Neuronal stem cell (in vitro differentiated cells): ENCODE measurements around the gene MUC6.
A peak's percentile ranks its signal among the peaks of the same experiment; 100 is the strongest.

Experiments
- DNase-seq: peaks from one replicate; pipeline ENCODE4 v3.0.0-alpha.2; 2013; ENCODE audit warnings: low spot score
- H2AFZ ChIP-seq: one replicate; pipeline ENCODE4 v1.6.1; 2013; ENCODE audit warnings: mild to moderate bottlenecking, low read length, inconsistent platforms
- H2AK5ac ChIP-seq: 2 replicates; pipeline ENCODE4 v1.6.1; 2013; ENCODE audit warnings: low read depth, mild to moderate bottlenecking, inconsistent platforms, low read length, moderate library complexity, mixed read lengths
- H2BK120ac ChIP-seq: 2 replicates; pipeline ENCODE4 v1.6.1; 2013; ENCODE audit warnings: low read depth, mild to moderate bottlenecking, inconsistent platforms, low read length, moderate library complexity, mixed read lengths
- H2BK12ac ChIP-seq: one replicate; pipeline ENCODE4 v1.6.1; 2013; ENCODE audit warnings: low read length, inconsistent platforms
- H2BK15ac ChIP-seq: 2 replicates; pipeline ENCODE4 v1.6.1; 2013; ENCODE audit warnings: mild to moderate bottlenecking, low read length, inconsistent platforms, mixed read lengths
- H2BK5ac ChIP-seq: one replicate; pipeline ENCODE4 v1.6.1; 2013; ENCODE audit warnings: inconsistent platforms, mild to moderate bottlenecking, low read length, moderate library complexity
- H3K14ac ChIP-seq: one replicate; pipeline ENCODE4 v1.6.1; 2013; ENCODE audit warnings: low read length, inconsistent platforms
- H3K18ac ChIP-seq: 2 replicates; pipeline ENCODE4 v1.6.1; 2013; ENCODE audit warnings: low read length, inconsistent platforms
- H3K23ac ChIP-seq: 2 replicates; pipeline ENCODE4 v1.6.1; 2013; ENCODE audit warnings: low read depth, mild to moderate bottlenecking, mixed read lengths, low read length, inconsistent platforms; ENCODE audit not compliant: poor library complexity
- H3K27ac ChIP-seq: replicated peaks from 3 replicates; pipeline ENCODE4 v1.5.1; 2013; ENCODE audit warnings: low read length, inconsistent platforms
- H3K27me3 ChIP-seq, 3 experiments: 2 replicates each; pipeline ENCODE4 v1.6.1; 2013; ENCODE audit warnings: low read length in 3 of 3, mild to moderate bottlenecking in 2 of 3, inconsistent platforms in 1 of 3, low read depth in 1 of 3, mixed read lengths in 1 of 3, moderate library complexity in 1 of 3; ENCODE audit not compliant: control insufficient read depth in 3 of 3, insufficient read depth in 3 of 3
- H3K36me3 ChIP-seq, 2 donors: replicated peaks in 1 of 2; 2 replicates each; pipeline ENCODE4 v1.6.1; 2013; ENCODE audit warnings: low read length in 2 of 2; ENCODE audit not compliant: control insufficient read depth in 2 of 2, insufficient read depth in 2 of 2
- H3K4ac ChIP-seq: 2 replicates; pipeline ENCODE4 v1.6.1; 2013; ENCODE audit warnings: inconsistent platforms, mild to moderate bottlenecking, low read length, moderate library complexity
- H3K4me1 ChIP-seq, 2 donors: 1 replicate in 1 of 2; 2 replicates in 1 of 2; pipeline ENCODE4 v1.6.1; 2013; ENCODE audit warnings: low read length in 2 of 2, low read depth in 1 of 2; ENCODE audit not compliant: control insufficient read depth in 2 of 2, insufficient read depth in 1 of 2
- H3K4me2 ChIP-seq: one replicate; pipeline ENCODE4 v1.6.1; 2013; ENCODE audit warnings: mild to moderate bottlenecking, low read length, inconsistent platforms; ENCODE audit not compliant: insufficient read depth, poor library complexity, severe bottlenecking
- H3K4me3 ChIP-seq, 2 donors: 2 replicates each; pipeline ENCODE4 v1.5.1; 2013; ENCODE audit warnings: low read length in 2 of 2, mild to moderate bottlenecking in 2 of 2, inconsistent platforms in 1 of 2, moderate library complexity in 1 of 2
- H3K79me1 ChIP-seq: one replicate; pipeline ENCODE4 v1.6.1; 2013; ENCODE audit warnings: low read depth, mild to moderate bottlenecking, inconsistent platforms, low read length, moderate library complexity
- H3K9ac ChIP-seq: one replicate; pipeline ENCODE4 v1.6.1; 2013; ENCODE audit warnings: mild to moderate bottlenecking, low read depth, low read length, inconsistent platforms; ENCODE audit not compliant: poor library complexity
- H3K9me3 ChIP-seq, 2 donors: replicated peaks in 1 of 2; 2 replicates each; pipeline versions ENCODE3 to v1.6.1; 2013; ENCODE audit warnings: low read length in 2 of 2, mild to moderate bottlenecking in 2 of 2, inconsistent platforms in 1 of 2, low read depth in 1 of 2, mixed read lengths in 1 of 2, moderate library complexity in 1 of 2; ENCODE audit not compliant: control insufficient read depth in 2 of 2, insufficient read depth in 1 of 2
- H4K8ac ChIP-seq: one replicate; pipeline ENCODE4 v1.6.1; 2013; ENCODE audit warnings: low read depth, mild to moderate bottlenecking, inconsistent platforms, low read length, moderate library complexity
- H4K91ac ChIP-seq: one replicate; pipeline ENCODE4 v1.6.1; 2013; ENCODE audit warnings: low read length, low read depth, mild to moderate bottlenecking, inconsistent platforms; ENCODE audit not compliant: poor library complexity
- WGBS, 2 donors: extraction: QIAGEN DNeasy Blood & Tissue Kit; methylation state at CpG; one replicate each; pipeline ENCODE4 v1.1.7; 2013; ENCODE audit warnings: missing lambda C conversion rate in 2 of 2, mixed read lengths in 1 of 2; ENCODE audit not compliant: insufficient read length in 2 of 2, insufficient replicate concordance in 1 of 2; ENCODE audit errors: extremely low coverage in 2 of 2; 5-methylcytosine and 5-hydroxymethylcytosine counted together

Gene MUC6

DNA sequence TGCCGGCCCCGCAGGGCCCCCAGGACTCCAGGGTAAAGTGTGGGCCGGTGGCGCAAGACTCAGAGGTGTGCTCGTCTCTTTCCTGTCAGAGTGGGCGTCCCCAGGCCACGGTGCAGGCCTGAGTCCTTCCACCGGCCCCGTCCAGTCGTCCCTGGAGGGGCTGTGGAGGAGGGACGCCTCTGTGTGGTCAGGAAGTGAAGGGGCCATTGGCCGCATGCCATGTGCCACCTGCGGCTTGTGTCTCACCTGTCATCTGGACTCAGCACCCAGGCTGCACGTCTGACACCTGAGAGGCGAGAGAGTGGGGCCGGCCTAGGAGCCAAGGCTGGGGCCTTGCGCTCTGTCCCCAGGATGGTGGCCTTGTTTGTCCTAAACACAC is 25.2 kb downstream of the MUC6 start:
- H3K4me1 ChIP-seq: peaks cover 0 to 5% of the 10 kb centered on the region in 2 donors
- H4K8ac ChIP-seq: no peak overlapping the region
- DNase-seq: no peak
- H3K4me3 ChIP-seq: no peak overlapping the region
- no peaks in the 10 kb centered on the region for H3K79me1 ChIP-seq
- no peak overlapping the region for H3K4ac ChIP-seq
- no peak overlapping the region for H2AFZ ChIP-seq
- no peaks in the 10 kb centered on the region for H3K27me3 ChIP-seq
- no peak overlapping the region for H2AK5ac ChIP-seq
- H3K18ac ChIP-seq: no peak overlapping the region
- H3K36me3 ChIP-seq: peaks cover 33 to 50% of the 10 kb centered on the region in 2 donors
- H2BK120ac ChIP-seq: no peak overlapping the region
- no peak overlapping the region for H3K4me2 ChIP-seq
- H4K91ac ChIP-seq: no peak overlapping the region
- no peak overlapping the region for H2BK5ac ChIP-seq
- no CpG with 5 or more reads among the region's 17 CpGs for WGBS, 2 donors
- no peak overlapping the region for H3K27ac ChIP-seq
- no peak overlapping the region for H2BK12ac ChIP-seq
- H3K9ac ChIP-seq: no peak overlapping the region
- peak overlapping the region; percentile 80 for H3K23ac ChIP-seq
- H2BK15ac ChIP-seq: no peak overlapping the region
- no peak overlapping the region for H3K14ac ChIP-seq
- peaks cover 2% of the 10 kb centered on the region in 2 donors for H3K9me3 ChIP-seq

GRCh38 chr11:1010551-1011319 is 25.8 kb downstream of the MUC6 start:
- DNase-seq: no peak
- H3K4ac ChIP-seq: no peak overlapping the region
- no peak overlapping the region for H3K18ac ChIP-seq
- peak overlapping the region; percentile 5 for H2BK5ac ChIP-seq
- H2BK12ac ChIP-seq: no peak overlapping the region
- peaks cover 0 to 5% of the 10 kb centered on the region in 2 donors for H3K4me1 ChIP-seq
- H3K27me3 ChIP-seq: no peaks in the 10 kb centered on the region
- no peak overlapping the region for H2AFZ ChIP-seq
- H3K4me2 ChIP-seq: no peak overlapping the region
- H3K36me3 ChIP-seq: peaks cover 33 to 55% of the 10 kb centered on the region in 2 donors
- no peak overlapping the region for H2AK5ac ChIP-seq
- H4K8ac ChIP-seq: no peak overlapping the region
- peak overlapping the region; percentile 0 for H3K23ac ChIP-seq
- WGBS, 2 donors: no CpG with 5 or more reads among the region's 35 CpGs
- no peak overlapping the region for H3K9ac ChIP-seq
- H3K27ac ChIP-seq: no peak overlapping the region
- no peak overlapping the region for H2BK15ac ChIP-seq
- no peaks in the 10 kb centered on the region for H3K79me1 ChIP-seq
- no peak overlapping the region for H3K14ac ChIP-seq
- H4K91ac ChIP-seq: no peak overlapping the region
- peaks cover 2% of the 10 kb centered on the region in 2 donors for H3K9me3 ChIP-seq
- no peak overlapping the region for H2BK120ac ChIP-seq
- H3K4me3 ChIP-seq: no peak overlapping the region

GRCh38 chr11:1009991-1010390 is 26.5 kb downstream of the MUC6 start:
- Histone ChIP-seq H2BK12ac (no peak overlapping the region), H3K9ac (no peak overlapping the region), H2BK120ac (no peak overlapping the region), H4K8ac (peak overlapping the region; percentile 92), H2AFZ (no peak overlapping the region), H3K4me1 (peaks cover 3 to 5% of the 10 kb centered on the region in 2 donors), H3K18ac (no peak overlapping the region), H3K27ac (no peak overlapping the region), H3K4me2 (no peak overlapping the region), H3K9me3 (no peaks in the 10 kb centered on the region), H4K91ac (no peak overlapping the region), H2BK15ac (no peak overlapping the region), H3K14ac (no peak overlapping the region), H3K27me3 (no peaks in the 10 kb centered on the region), H3K36me3 (peaks cover 36 to 62% of the 10 kb centered on the region in 2 donors), H3K79me1 (no peaks in the 10 kb centered on the region), H3K23ac (peak overlapping the region; percentile 27), H2BK5ac (peak overlapping the region; percentile 5), H2AK5ac (no peak overlapping the region), H3K4me3 (peak overlapping the region in 1 of 2 donors; percentile 35), H3K4ac (no peak overlapping the region)
- WGBS, 2 donors: no CpG with 5 or more reads among the region's 17 CpGs
- DNase-seq: no peak

- Histone ChIP-seq H2AFZ (no peak overlapping the region), H2BK12ac (no peak overlapping the region)
- DNase-seq: no peak
Measured at GRCh38 chr11:1009371-1009770, 27.1 kb downstream of the MUC6 start.

More at GRCh38 chr11:1009371-1009770, 27.1 kb downstream of the MUC6 start:
- no CpG with 5 or more reads among the region's 33 CpGs for WGBS, 2 donors
- Histone ChIP-seq H3K9me3 (no peaks in the 10 kb centered on the region), H3K4me3 (no peak overlapping the region), H3K14ac (peak overlapping the region; percentile 17), H3K27ac (no peak overlapping the region), H4K91ac (no peak overlapping the region), H3K79me1 (no peaks in the 10 kb centered on the region), H3K36me3 (peaks cover 41 to 69% of the 10 kb centered on the region in 2 donors), H2BK5ac (no peak overlapping the region), H2BK120ac (no peak overlapping the region), H3K27me3 (no peaks in the 10 kb centered on the region), H3K4ac (no peak overlapping the region), H3K23ac (no peak overlapping the region), H3K9ac (no peak overlapping the region), H2BK15ac (no peak overlapping the region), H3K18ac (no peak overlapping the region), H2AK5ac (no peak overlapping the region), H4K8ac (no peak overlapping the region), H3K4me2 (no peak overlapping the region), H3K4me1 (peaks cover 3 to 5% of the 10 kb centered on the region in 2 donors)
